Endothelial cell of umbilical vein (primary cell): Measurements from ENCODE around the gene UNC13D. TPM values are rescaled to one million over a fixed set of nuclear protein-coding genes. Genes with fewer than 3 reads are reported as not detected.

Experiments used
- BruUV-seq: library from RNA; stranded (reverse); fragments of 400-500 nt; replicated peaks from 2 replicates; lab custom pipeline; 2021; lab: Mats Ljungman, UMichigan
- CTCF ChIA-PET: fragments of 300-600, 350-600 bp; sonication (Branson Sonifier 250); formaldehyde crosslinking; loops from one replicate; lab custom pipeline; 2021; ENCODE audit warnings: antibody characterized with exemption, inconsistent platforms; lab: Charles Lee
- POLR2A ChIA-PET: fragments of 300-600, 350-600 bp; sonication (Branson Sonifier 250); formaldehyde crosslinking; loops from one replicate; lab custom pipeline; 2021; ENCODE audit warnings: antibody characterized with exemption, inconsistent platforms; lab: Charles Lee
- DNase-seq: peaks from one replicate; pipeline ENCODE4 v3.0.0-alpha.2; 2011; ENCODE audit warnings: low read depth, low spot score
- FAIRE-seq: peaks from 2 replicates; lab custom pipeline; 2011; peaks lifted over from hg19 to GRCh38; lab: Jason Lieb, UNC
- H2AFZ ChIP-seq: 2 replicates; pipeline ENCODE4 v1.6.0; 2012; ENCODE audit warnings: low read depth, low read length, control low read depth, inconsistent platforms
- H3K27ac ChIP-seq: 2 replicates; pipeline ENCODE4 v1.5.1; 2011; ENCODE audit warnings: low read depth, mild to moderate bottlenecking, control low read depth, low read length, moderate library complexity; ENCODE audit not compliant: insufficient read depth
- H3K27me3 ChIP-seq, 2 experiments: 2 replicates each; pipeline versions ENCODE4 v1.6.0 to v1.6.1; 2011; ENCODE audit warnings: low read length in 2 of 2, mixed read lengths in 1 of 2; ENCODE audit not compliant: control insufficient read depth in 2 of 2, insufficient read depth in 2 of 2
- H3K36me3 ChIP-seq, 2 experiments: 2 replicates in 1 of 2; 3 replicates in 1 of 2; pipeline ENCODE4 v1.5.1; 2011; ENCODE audit warnings: low read length in 2 of 2, mild to moderate bottlenecking in 1 of 2, moderate library complexity in 1 of 2; ENCODE audit not compliant: control insufficient read depth in 2 of 2, insufficient read depth in 2 of 2; ENCODE audit errors: extremely low read depth in 1 of 2
- H3K4me1 ChIP-seq: 3 replicates; pipeline ENCODE4 v1.5.1; 2011; ENCODE audit warnings: mild to moderate bottlenecking, low read length; ENCODE audit not compliant: control insufficient read depth, insufficient read depth; ENCODE audit errors: extremely low read depth
- H3K4me2 ChIP-seq: 2 replicates; pipeline ENCODE4 v1.6.1; 2011; ENCODE audit warnings: low read length, control low read depth, mixed read lengths; ENCODE audit not compliant: insufficient read depth
- H3K4me3 ChIP-seq, 3 experiments: fragments of 200-600 bp in 1 of 3; sonication (generic), shearing (Covaris generic) in 1 of 3; replicated peaks in 1 of 3; 2 replicates each; pipeline ENCODE4 v1.5.1; 2011 to 2016; ENCODE audit warnings: control low read depth in 3 of 3, low read length in 3 of 3, mild to moderate bottlenecking in 2 of 3, inconsistent platforms in 1 of 3, low read depth in 1 of 3, moderate library complexity in 1 of 3; ENCODE audit not compliant: insufficient read depth in 1 of 3
- H3K79me2 ChIP-seq: 2 replicates; pipeline ENCODE4 v1.6.0; 2012; ENCODE audit warnings: low read length, inconsistent platforms; ENCODE audit not compliant: control insufficient read depth, insufficient read depth
- H3K9ac ChIP-seq: replicated peaks from 2 replicates; pipeline ENCODE3; 2011; ENCODE audit warnings: low read length, control low read depth; ENCODE audit not compliant: insufficient read depth; ENCODE audit errors: extremely low read depth
- H3K9me1 ChIP-seq: replicated peaks from 3 replicates; pipeline ENCODE4 v1.6.0; 2011; ENCODE audit warnings: mild to moderate bottlenecking, low read length; ENCODE audit not compliant: control insufficient read depth, insufficient read depth; ENCODE audit errors: extremely low read depth
- H3K9me3 ChIP-seq: replicated peaks from 2 replicates; pipeline ENCODE4 v1.5.1; 2012; ENCODE audit warnings: low read length, inconsistent platforms; ENCODE audit not compliant: control insufficient read depth, insufficient read depth
- H4K20me1 ChIP-seq: replicated peaks from 2 replicates; pipeline ENCODE3; 2011; ENCODE audit warnings: mild to moderate bottlenecking, low read length; ENCODE audit not compliant: control insufficient read depth, insufficient read depth; ENCODE audit errors: extremely low read depth
- EZH2 ChIP-seq: IDR thresholded peaks from 2 replicates; pipeline ENCODE4 v1.6.1; 2012; ENCODE audit warnings: borderline replicate concordance, low read depth, mild to moderate bottlenecking, moderate library complexity, low read length, inconsistent platforms; ENCODE audit not compliant: severe bottlenecking
- FOS ChIP-seq: IDR thresholded peaks from 2 replicates; pipeline ENCODE4 v1.6.1; 2011; ENCODE audit warnings: mild to moderate bottlenecking, low read length, moderate library complexity, borderline replicate concordance; ENCODE audit not compliant: insufficient read depth
- GATA2 ChIP-seq: IDR thresholded peaks from 2 replicates; pipeline ENCODE4 v1.7.0; 2011; ENCODE audit warnings: low read depth, mild to moderate bottlenecking, moderate library complexity, mixed read lengths, low read length; ENCODE audit not compliant: insufficient read length, insufficient read depth
- JUN ChIP-seq: IDR thresholded peaks from 2 replicates; pipeline ENCODE4 v1.6.1; 2011; ENCODE audit warnings: borderline replicate concordance, low read depth; ENCODE audit not compliant: insufficient read length, insufficient read depth
- MYC ChIP-seq: IDR thresholded peaks from one replicate; pipeline ENCODE4 v1.6.1; 2011; ENCODE audit warnings: mild to moderate bottlenecking, low read depth, low read length
- POLR2A ChIP-seq: IDR thresholded peaks from 2 replicates; pipeline ENCODE4 v1.6.1; 2012; ENCODE audit warnings: low read depth, mild to moderate bottlenecking, control low read depth, low read length
- POLR2AphosphoS5 ChIP-seq: IDR thresholded peaks from 2 replicates; pipeline ENCODE4 v1.6.1; 2012; ENCODE audit warnings: low read depth, mild to moderate bottlenecking, control low read depth, low read length, moderate library complexity; ENCODE audit not compliant: insufficient read depth
- dilution Hi-C: fragments of 300-500 bp; cut with MboI; formaldehyde crosslinking; loops from one replicate; pipeline ENCODE4 v1.15.0; 2019; ENCODE audit warnings: low sequenced_read_pairs; ENCODE audit not compliant: extremely low pct_ligation_motif_present
- intact Hi-C: fragments of 100-400 bp; cut with micrococcal nuclease; formaldehyde crosslinking; loops from one replicate; pipeline ENCODE4 v1.10.0; 2022
- polyA plus RNA-seq, 4 experiments: library from polyadenylated mRNA; depleted of rRNA in 3 of 4; stranded (reverse) in 3 of 4; unstranded in 1 of 4; fragments of >200 nt; gene quantifications; 2 replicates each; pipeline versions ENCODE4 v1.2.1 to v1.2.3, GENCODE V29; 2011 to 2012; ENCODE audit warnings: missing spikeins in 1 of 4
- total RNA-seq: library from RNA; stranded (reverse); gene quantifications from 2 replicates; pipeline ENCODE4 v1.2.3, GENCODE V29; 2021
- TF ChIP-seq, protein P1 (sequence below): IDR thresholded peaks from 2 replicates; pipeline ENCODE4 v1.6.1; 2011; ENCODE audit not compliant: insufficient read depth, insufficient read length
- TF ChIP-seq, protein P2 (sequence below), 2 donors: IDR thresholded peaks; 1 replicate in 1 of 2; 2 replicates in 1 of 2; pipeline ENCODE4 v1.5.1; 2011; ENCODE audit warnings: low read length in 2 of 2, mild to moderate bottlenecking in 2 of 2, moderate library complexity in 2 of 2, control low read depth in 1 of 2, inconsistent platforms in 1 of 2, low read depth in 1 of 2; ENCODE audit not compliant: insufficient read depth in 1 of 2; ENCODE audit errors: extremely low read depth in 1 of 2

The UNC13D gene
- total and polyA plus RNA-seq, 2 donors (not counting 3 experiments of a cell fraction or from before 2014, with no cell fraction given) = 6.9 to 14.9 TPM

DNA sequence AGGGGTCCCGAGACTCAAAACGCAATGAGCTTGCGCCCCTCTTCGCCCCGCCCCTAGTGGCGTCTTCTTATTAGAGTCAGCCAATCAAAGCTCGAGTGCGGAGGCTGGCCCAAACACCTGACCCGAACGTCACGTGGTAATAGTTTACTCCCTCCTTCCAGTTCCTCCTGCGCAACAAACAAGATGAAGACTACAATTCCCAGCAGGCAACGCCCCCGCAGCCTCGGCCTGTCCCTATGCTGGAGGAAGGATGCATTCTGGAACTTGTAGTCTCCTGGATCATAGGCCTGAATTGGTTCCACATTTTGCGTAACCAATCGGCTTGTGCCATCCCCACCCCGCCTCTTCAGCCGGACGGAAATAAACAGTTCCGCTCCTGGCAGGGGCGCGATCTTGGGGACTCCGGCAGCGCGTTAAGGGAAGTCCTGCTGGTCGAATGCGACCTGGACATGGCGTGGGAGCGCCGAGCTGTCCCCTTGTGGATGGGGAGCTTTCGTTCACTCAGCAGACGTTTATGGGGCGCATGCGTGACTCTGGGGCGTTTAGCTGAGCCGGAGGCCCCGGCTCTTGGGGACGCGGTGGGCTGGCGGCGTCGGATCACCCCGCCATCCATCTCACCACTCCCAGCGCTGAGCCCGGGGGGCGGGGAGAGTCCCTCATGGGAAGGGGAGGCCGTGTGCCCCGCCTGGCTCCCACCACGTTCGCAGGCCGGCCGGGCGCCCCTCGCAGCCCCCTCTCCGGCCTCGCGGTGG is 11.3 kb upstream of the UNC13D start, which contains the start of gene WBP2:
Gene WBP2 (minus strand): TSS at position 26 of the 752 bp plus-strand sequence. CDS start 38 bp downstream, outside the sequence.
- intact Hi-C loops = loop anchor here (1.0 to 2.0 kb wide), 6 partner anchors 10 to 71 kb away; partner anchors contain the start of genes TRIM65 and UNK
- POLR2A ChIA-PET = interaction anchor here (0.6 to 2.8 kb wide), 10 partner anchors 17 to 219 kb away, joined by 3 to 23 read pairs (median 6); partner anchors contain the start of genes FBF1 and GALR2
- FAIRE-seq = peak; percentile 99
- Histone ChIP-seq H4K20me1 (no peaks in the 10 kb centered on the region), H3K4me3 (peak within 1 kb of the TSS; percentile 19 to 76 (median 75)), H3K79me2 (peaks cover 13% of the 10 kb centered on the region), H3K9me3 (no peaks in the 10 kb centered on the region), H3K27ac (peak within 1 kb of the TSS; percentile 89), H2AFZ (peak within 1 kb of the TSS; percentile 13), H3K4me2 (peak within 1 kb of the TSS; percentile 84), H3K9me1 (no peaks in the 10 kb centered on the region), H3K36me3 (peaks cover 0 to 11% of the 10 kb centered on the region in 2 experiments), H3K27me3 (no peaks in the 10 kb centered on the region), H3K4me1 (peaks cover 39% of the 10 kb centered on the region), H3K9ac (peak within 1 kb of the TSS; percentile 83)
- CTCF ChIA-PET = interaction anchor here (0.7 to 11.3 kb wide), 18 partner anchors 9 to 586 kb away, joined by 3 to 241 read pairs (median 6); partner anchors contain the start of genes MRPL38, TRIM47 and TRIM65
- BruUV-seq = TSS peak; percentile 71
- DNase-seq = peak; percentile 100
- TF ChIP-seq GATA2 (no peak), EZH2 (no peak), POLR2A (peak; percentile 81), FOS (no peak), MYC (no peak), POLR2AphosphoS5 (peak; percentile 83), JUN (no peak)
- TF ChIP-seq, protein P1, sequence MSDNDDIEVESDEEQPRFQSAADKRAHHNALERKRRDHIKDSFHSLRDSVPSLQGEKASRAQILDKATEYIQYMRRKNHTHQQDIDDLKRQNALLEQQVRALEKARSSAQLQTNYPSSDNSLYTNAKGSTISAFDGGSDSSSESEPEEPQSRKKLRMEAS = peak; percentile 93
- TF ChIP-seq, protein P2, sequence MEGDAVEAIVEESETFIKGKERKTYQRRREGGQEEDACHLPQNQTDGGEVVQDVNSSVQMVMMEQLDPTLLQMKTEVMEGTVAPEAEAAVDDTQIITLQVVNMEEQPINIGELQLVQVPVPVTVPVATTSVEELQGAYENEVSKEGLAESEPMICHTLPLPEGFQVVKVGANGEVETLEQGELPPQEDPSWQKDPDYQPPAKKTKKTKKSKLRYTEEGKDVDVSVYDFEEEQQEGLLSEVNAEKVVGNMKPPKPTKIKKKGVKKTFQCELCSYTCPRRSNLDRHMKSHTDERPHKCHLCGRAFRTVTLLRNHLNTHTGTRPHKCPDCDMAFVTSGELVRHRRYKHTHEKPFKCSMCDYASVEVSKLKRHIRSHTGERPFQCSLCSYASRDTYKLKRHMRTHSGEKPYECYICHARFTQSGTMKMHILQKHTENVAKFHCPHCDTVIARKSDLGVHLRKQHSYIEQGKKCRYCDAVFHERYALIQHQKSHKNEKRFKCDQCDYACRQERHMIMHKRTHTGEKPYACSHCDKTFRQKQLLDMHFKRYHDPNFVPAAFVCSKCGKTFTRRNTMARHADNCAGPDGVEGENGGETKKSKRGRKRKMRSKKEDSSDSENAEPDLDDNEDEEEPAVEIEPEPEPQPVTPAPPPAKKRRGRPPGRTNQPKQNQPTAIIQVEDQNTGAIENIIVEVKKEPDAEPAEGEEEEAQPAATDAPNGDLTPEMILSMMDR (IDR thresholded peaks at IDR 0.05; ENCODE audit: extremely low read depth in 1 of 2, insufficient read depth in 1 of 2, low read depth in 1 of 2, low read length in 2 of 2) = peak; percentile 42 to 54
- dilution Hi-C loops = no loop called here
